Measurements from ENCODE around the gene AGBL4. TPM values are rescaled to one million over a fixed set of nuclear protein-coding genes. Genes with fewer than 3 reads are reported as not detected.

The AGBL4 gene
- total and polyA plus RNA-seq, 9 of the 15 experiments (the other 6 are each of a cell fraction or from before 2014, with no cell fraction given): 0.11 TPM; not detected in 7

- H3K9me3 ChIP-seq (replicated peaks; ENCODE audit: control insufficient read depth, insufficient read depth, low read depth, low read length): no peaks in the 10 kb centered on the region
- TF ChIP-seq TAF9B (IDR thresholded peaks at IDR 0.05; ENCODE audit: partially characterized antibody) (no peak), MLX (CRISPR knock-in tag; conservative IDR thresholded peaks at IDR 0.05) (no peak), CBX8 (IDR thresholded peaks at IDR 0.05; ENCODE audit: borderline replicate concordance, extremely low read depth, low read depth, low read length, poor library complexity, severe bottlenecking) (no peak), SMAD3 (CRISPR knock-in tag; conservative IDR thresholded peaks at IDR 0.05) (no peak), ZMIZ1 (IDR thresholded peaks at IDR 0.05; ENCODE audit: low read depth in 2 of 2, low read length in 2 of 2) (no peak), ZBTB17 (CRISPR knock-in tag; IDR thresholded peaks at IDR 0.05) (no peak), SREBF1 (IDR thresholded peaks at IDR 0.05; ENCODE audit: borderline replicate concordance, low read depth, low read length) (no peak), PHTF2 (CRISPR knock-in tag; IDR thresholded peaks at IDR 0.05) (no peak), RAD21 (CRISPR knock-in tag; conservative IDR thresholded peaks at IDR 0.05 in 1 of 2, IDR thresholded peaks at IDR 0.05 in 1 of 2) (no peak)
Observed at GRCh38 chr1:48979940-48980339, 1043.8 kb downstream of the AGBL4 start.

More at GRCh38 chr1:48979940-48980339, 1043.8 kb downstream of the AGBL4 start:
- Histone ChIP-seq H3K79me2 (ENCODE audit: control insufficient read depth, insufficient read depth, low read length) (no peaks in the 10 kb centered on the region), H3K36me3 (ENCODE audit: control insufficient read depth, insufficient read depth, low read length) (no peaks in the 10 kb centered on the region), H3K4me2 (ENCODE audit: insufficient read depth, low read length) (no peak overlapping the region), H3K9ac (ENCODE audit: insufficient read depth in 1 of 2, low read depth in 2 of 2, low read length in 2 of 2) (no peak overlapping the region), H3K4me1 (replicated peaks in 1 of 2; ENCODE audit: control insufficient read depth in 2 of 2, insufficient read depth in 2 of 2, low read length in 2 of 2) (no peaks in the 10 kb centered on the region), H3K27me3 (ENCODE audit: control insufficient read depth in 2 of 2, insufficient read depth in 2 of 2, low read length in 2 of 2) (no peaks in the 10 kb centered on the region), H3K9me1 (ENCODE audit: control insufficient read depth, insufficient read depth, low read length) (no peaks in the 10 kb centered on the region), H3K27ac (ENCODE audit: extremely low read depth, low read depth, low read length) (no peak overlapping the region), H3K4me3 (no peak overlapping the region), H4K20me1 (replicated peaks; ENCODE audit: control insufficient read depth, insufficient read depth, low read length) (no peaks in the 10 kb centered on the region), H2AFZ (ENCODE audit: low read depth, low read length) (no peak overlapping the region)
- ChIA-PET POLR2A (no interaction called here), CTCF (ENCODE audit: low intra/inter-chr PET ratio) (no interaction called here)
- FAIRE-seq (no peak), DNase-seq (ENCODE audit: extremely low read depth in 1 of 4, low spot score in 3 of 4) (no peak), ATAC-seq (no peak)
- in situ Hi-C loops (cut with MboI): no loop called here
- intact Hi-C loops (cut with micrococcal nuclease): no loop called here
- 0% methylated on average over 1 of the region's 1 CpG for WGBS (ENCODE audit: insufficient coverage, low coverage, missing lambda C conversion rate)
- no TSS peak for BruUV-seq (replicated peaks)
